OCI-LY1 (cell line): ENCODE measurements around the gene VPS11.
A peak's percentile ranks its signal among the peaks of the same experiment; 100 is the strongest.

Experiments used
- H2AFZ ChIP-seq: fragments of 200-600 bp; sonication (generic), shearing (Covaris generic); 2 replicates; pipeline ENCODE4 v1.6.0; 2014; ENCODE audit warnings: antibody characterized with exemption, mild to moderate bottlenecking, low read length
- H3F3A ChIP-seq: fragments of 200-600 bp; sonication (generic), shearing (Covaris generic); 2 replicates; pipeline ENCODE4 v1.6.0; 2014; ENCODE audit warnings: mild to moderate bottlenecking, antibody characterized with exemption, low read length, moderate library complexity; ENCODE audit not compliant: insufficient read depth
- H3K27ac ChIP-seq: fragments of 200-600 bp; sonication (generic); 2 replicates; pipeline ENCODE4 v1.5.1; 2014; ENCODE audit warnings: low read length, mixed run types, mild to moderate bottlenecking, low read depth; ENCODE audit not compliant: poor library complexity, severe bottlenecking
- H3K27me3 ChIP-seq: fragments of 200-600 bp; sonication (generic); 2 replicates; pipeline ENCODE4 v1.6.0; 2014; ENCODE audit warnings: antibody characterized with exemption, mild to moderate bottlenecking, low read length, moderate library complexity; ENCODE audit not compliant: insufficient read depth
- H3K36me3 ChIP-seq: fragments of 200-600 bp; sonication (generic); 2 replicates; pipeline ENCODE4 v1.6.1; 2014; ENCODE audit warnings: mild to moderate bottlenecking, antibody characterized with exemption, low read length, moderate library complexity, mixed read lengths; ENCODE audit not compliant: insufficient read depth
- H3K4me1 ChIP-seq: fragments of 200-600 bp; sonication (generic); 2 replicates; pipeline ENCODE4 v1.5.1; 2014; ENCODE audit warnings: mild to moderate bottlenecking, low read length, moderate library complexity; ENCODE audit not compliant: insufficient read depth, severe bottlenecking
- H3K4me2 ChIP-seq: fragments of 200-600 bp; sonication (generic), shearing (Covaris generic); 2 replicates; pipeline ENCODE4 v1.6.1; 2014; ENCODE audit warnings: low read length
- H3K4me3 ChIP-seq: fragments of 200-600 bp; sonication (generic); 2 replicates; pipeline ENCODE4 v1.5.1; 2014; ENCODE audit warnings: low read length, low read depth, mild to moderate bottlenecking, mixed read lengths; ENCODE audit not compliant: poor library complexity, severe bottlenecking
- H3K79me2 ChIP-seq: fragments of 200-600 bp; shearing (Covaris generic); 2 replicates; pipeline ENCODE4 v1.6.1; 2016; ENCODE audit warnings: mixed run types, low read length, mixed read lengths; ENCODE audit not compliant: insufficient read depth
- H3K9ac ChIP-seq: fragments of 200-600 bp; sonication (generic), shearing (Covaris generic); 2 replicates; pipeline ENCODE4 v1.6.1; 2014; ENCODE audit warnings: mild to moderate bottlenecking, low read length, mixed read lengths
- H3K9me2 ChIP-seq: fragments of 200-600 bp; sonication (generic), shearing (Covaris generic); 2 replicates; pipeline ENCODE4 v1.6.1; 2014; ENCODE audit warnings: low read depth, mild to moderate bottlenecking, low read length, mixed read lengths
- H3K9me3 ChIP-seq: fragments of 200-600 bp; shearing (Covaris generic); 2 replicates; pipeline ENCODE4 v1.6.1; 2014; ENCODE audit warnings: low read length, mixed read lengths
- H4K20me1 ChIP-seq: fragments of 200-600 bp; sonication (generic), shearing (Covaris generic); 2 replicates; pipeline ENCODE4 v1.6.0; 2016; ENCODE audit warnings: mild to moderate bottlenecking, low read length; ENCODE audit not compliant: insufficient read depth
- EZH2 ChIP-seq: fragments of 200-600 bp; sonication (generic), shearing (Covaris generic); IDR thresholded peaks from 2 replicates; pipeline ENCODE4 v1.8.0; 2017; ENCODE audit warnings: borderline replicate concordance, mixed run types, mild to moderate bottlenecking, antibody characterized with exemption, low read length, moderate library complexity, mixed read lengths
- TF ChIP-seq, protein P1 (sequence below): fragments of 200-600 bp; sonication (generic), shearing (Covaris generic); IDR thresholded peaks from 2 replicates; pipeline ENCODE4 v1.5.1; 2017; ENCODE audit warnings: mild to moderate bottlenecking, antibody characterized with exemption, low read length, moderate library complexity, mixed read lengths

The VPS11 gene

GRCh38 chr11:119061256-119061655 is 6.4 kb upstream of the VPS11 start:
- Histone ChIP-seq H3F3A (no peaks in the 10 kb centered on the region), H3K9me3 (no peaks in the 10 kb centered on the region), H3K4me1 (peaks cover 24% of the 10 kb centered on the region), H3K36me3 (no peaks in the 10 kb centered on the region), H3K27me3 (no peaks in the 10 kb centered on the region), H4K20me1 (no peaks in the 10 kb centered on the region), H2AFZ (no peak overlapping the region), H3K4me2 (no peak overlapping the region), H3K4me3 (no peak overlapping the region), H3K9me2 (no peaks in the 10 kb centered on the region), H3K79me2 (peaks cover 3% of the 10 kb centered on the region; the same call in 1 of the 2 replicates), H3K27ac (no peak overlapping the region), H3K9ac (no peak overlapping the region)
- TF ChIP-seq EZH2 = no peak
- TF ChIP-seq, protein P1, sequence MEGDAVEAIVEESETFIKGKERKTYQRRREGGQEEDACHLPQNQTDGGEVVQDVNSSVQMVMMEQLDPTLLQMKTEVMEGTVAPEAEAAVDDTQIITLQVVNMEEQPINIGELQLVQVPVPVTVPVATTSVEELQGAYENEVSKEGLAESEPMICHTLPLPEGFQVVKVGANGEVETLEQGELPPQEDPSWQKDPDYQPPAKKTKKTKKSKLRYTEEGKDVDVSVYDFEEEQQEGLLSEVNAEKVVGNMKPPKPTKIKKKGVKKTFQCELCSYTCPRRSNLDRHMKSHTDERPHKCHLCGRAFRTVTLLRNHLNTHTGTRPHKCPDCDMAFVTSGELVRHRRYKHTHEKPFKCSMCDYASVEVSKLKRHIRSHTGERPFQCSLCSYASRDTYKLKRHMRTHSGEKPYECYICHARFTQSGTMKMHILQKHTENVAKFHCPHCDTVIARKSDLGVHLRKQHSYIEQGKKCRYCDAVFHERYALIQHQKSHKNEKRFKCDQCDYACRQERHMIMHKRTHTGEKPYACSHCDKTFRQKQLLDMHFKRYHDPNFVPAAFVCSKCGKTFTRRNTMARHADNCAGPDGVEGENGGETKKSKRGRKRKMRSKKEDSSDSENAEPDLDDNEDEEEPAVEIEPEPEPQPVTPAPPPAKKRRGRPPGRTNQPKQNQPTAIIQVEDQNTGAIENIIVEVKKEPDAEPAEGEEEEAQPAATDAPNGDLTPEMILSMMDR = no peak

GRCh38 chr11:119062779-119063178 is 4.8 kb upstream of the VPS11 start:
- Histone ChIP-seq H3K4me3 (no peak overlapping the region), H3K27ac (no peak overlapping the region), H3K9ac (no peak overlapping the region), H2AFZ (no peak overlapping the region), H3F3A (no peaks in the 10 kb centered on the region), H3K9me3 (no peaks in the 10 kb centered on the region), H4K20me1 (no peaks in the 10 kb centered on the region), H3K4me1 (peaks cover 28% of the 10 kb centered on the region), H3K27me3 (no peaks in the 10 kb centered on the region), H3K9me2 (no peaks in the 10 kb centered on the region), H3K79me2 (peaks cover under 1% of the 10 kb centered on the region; the same call in 1 of the 2 replicates), H3K4me2 (no peak overlapping the region), H3K36me3 (no peaks in the 10 kb centered on the region)
- no peak for TF ChIP-seq EZH2
- TF ChIP-seq, protein P1 = no peak

DNA sequence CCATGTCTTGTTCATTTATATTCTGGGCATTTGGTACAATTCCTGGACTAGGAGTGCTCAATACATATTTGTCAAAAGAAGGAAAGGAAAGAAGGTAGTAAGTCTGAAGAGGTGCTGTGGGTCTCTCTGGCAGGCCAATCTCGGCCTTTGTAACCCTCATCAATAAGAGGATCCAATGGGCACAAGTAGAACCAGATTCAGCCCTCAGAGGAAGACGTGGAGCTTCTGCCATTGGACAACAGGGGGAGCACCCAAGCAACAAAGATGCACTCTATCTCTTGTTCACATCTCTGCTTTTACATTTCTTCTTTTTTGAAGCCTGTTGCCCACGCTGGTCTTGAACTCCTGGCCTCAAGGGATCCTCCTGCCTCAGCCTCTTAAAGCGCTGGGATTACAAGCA is 2.2 kb upstream of the VPS11 start:
- no peaks in the 10 kb centered on the region for H4K20me1 ChIP-seq
- H3K9ac ChIP-seq = no peak overlapping the region
- no peak overlapping the region for H3K4me3 ChIP-seq
- H3K27me3 ChIP-seq = no peaks in the 10 kb centered on the region
- TF ChIP-seq EZH2 = no peak
- TF ChIP-seq, protein P1 = peak; percentile 58
- H3F3A ChIP-seq = no peaks in the 10 kb centered on the region
- H3K9me2 ChIP-seq = no peaks in the 10 kb centered on the region
- peaks cover 39% of the 10 kb centered on the region for H3K4me1 ChIP-seq
- H3K4me2 ChIP-seq = no peak overlapping the region
- peaks cover 3% of the 10 kb centered on the region; the same call in 1 of the 2 replicates for H3K36me3 ChIP-seq
- H3K79me2 ChIP-seq = peaks cover 6% of the 10 kb centered on the region; the same call in 1 of the 2 replicates
- H3K27ac ChIP-seq = no peak overlapping the region
- no peaks in the 10 kb centered on the region for H3K9me3 ChIP-seq
- no peak overlapping the region for H2AFZ ChIP-seq
